Breast epithelium (tissue), 3 donors: ENCODE data around the gene CELA3B.

Experiments used
- CTCF ChIP-seq, 3 donors: fragments of 450-650 bp; IDR thresholded peaks; one replicate each; pipeline ENCODE4 v1.5.1; 2016 to 2017; ENCODE audit warnings: antibody characterized with exemption in 3 of 3, mild to moderate bottlenecking in 3 of 3, moderate library complexity in 3 of 3
- POLR2A ChIP-seq: fragments of 450-650 bp; IDR thresholded peaks from one replicate; pipeline ENCODE4 v1.6.1; 2016; ENCODE audit warnings: antibody characterized with exemption, mild to moderate bottlenecking, moderate library complexity
- POLR2AphosphoS5 ChIP-seq, 3 donors: sonication (generic); formaldehyde crosslinking; IDR thresholded peaks; one replicate each; pipeline ENCODE4 v1.6.1; 2017; ENCODE audit warnings: antibody characterized with exemption in 3 of 3

- TF ChIP-seq POLR2A, result no peak
- TF ChIP-seq CTCF (IDR thresholded peaks at IDR 0.05), result no peak
- no peak for TF ChIP-seq POLR2AphosphoS5 (IDR thresholded peaks at IDR 0.05)
Measured at GRCh38 chr1:22031214-22031962, 54.6 kb downstream of the CELA3B start.
